Kidney epithelial cell (primary cell): Measurements from ENCODE around the gene MTUS2. TPM values are rescaled to one million over a fixed set of nuclear protein-coding genes. Genes with fewer than 3 reads are reported as not detected.

Experiments used
- DNase-seq: peaks from one replicate; pipeline ENCODE4 v3.0.0-alpha.2; 2010; ENCODE audit warnings: low read depth
- H3K27me3 ChIP-seq: 2 replicates; pipeline ENCODE4 v1.6.0; 2011; ENCODE audit warnings: low read length; ENCODE audit not compliant: control insufficient read depth, insufficient read depth
- H3K36me3 ChIP-seq: 2 replicates; pipeline ENCODE4 v1.5.1; 2011; ENCODE audit warnings: low read length; ENCODE audit not compliant: control insufficient read depth, insufficient read depth
- H3K4me3 ChIP-seq: 2 replicates; pipeline ENCODE4 v1.5.1; 2011; ENCODE audit warnings: low read depth, mild to moderate bottlenecking, control low read depth, low read length
- total RNA-seq: library from RNA; depleted of rRNA; stranded (reverse); fragments of >200 nt; gene quantifications from 2 replicates; pipeline ENCODE4 v1.2.3, GENCODE V29; 2015
- TF ChIP-seq, protein P1 (sequence below): IDR thresholded peaks from 2 replicates; pipeline ENCODE4 v1.5.1; 2011; ENCODE audit warnings: mild to moderate bottlenecking, moderate library complexity, low read length, control low read depth, inconsistent platforms; ENCODE audit not compliant: insufficient read depth, poor library complexity, severe bottlenecking

Gene MTUS2
- total RNA-seq, 1 donor from 2014 or later: 0.25 TPM

DNA sequence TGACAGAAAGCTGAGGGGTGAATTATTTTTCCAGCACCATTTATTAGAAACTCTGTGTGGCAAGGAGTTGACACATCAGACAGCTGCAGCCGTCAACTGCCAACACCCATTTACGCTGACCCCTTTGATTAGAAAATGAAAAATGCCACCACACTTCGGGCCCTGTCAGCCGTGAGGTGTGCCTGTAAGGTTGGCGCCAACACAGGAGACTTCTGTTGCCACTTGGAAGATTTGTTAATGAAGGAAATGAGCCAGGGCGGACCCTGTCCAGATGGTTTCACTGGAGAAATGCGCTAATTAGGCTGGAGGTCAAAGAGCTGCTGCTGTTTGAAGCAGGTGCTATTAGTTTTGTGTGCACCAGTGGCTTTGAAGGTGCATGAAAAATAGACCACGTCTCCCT, 297.5 kb downstream of the MTUS2 start:
- DNase-seq: no peak
- Histone ChIP-seq H3K27me3 (no peaks in the 10 kb centered on the region), H3K36me3 (no peaks in the 10 kb centered on the region), H3K4me3 (no peak overlapping the region)
- TF ChIP-seq, protein P1, sequence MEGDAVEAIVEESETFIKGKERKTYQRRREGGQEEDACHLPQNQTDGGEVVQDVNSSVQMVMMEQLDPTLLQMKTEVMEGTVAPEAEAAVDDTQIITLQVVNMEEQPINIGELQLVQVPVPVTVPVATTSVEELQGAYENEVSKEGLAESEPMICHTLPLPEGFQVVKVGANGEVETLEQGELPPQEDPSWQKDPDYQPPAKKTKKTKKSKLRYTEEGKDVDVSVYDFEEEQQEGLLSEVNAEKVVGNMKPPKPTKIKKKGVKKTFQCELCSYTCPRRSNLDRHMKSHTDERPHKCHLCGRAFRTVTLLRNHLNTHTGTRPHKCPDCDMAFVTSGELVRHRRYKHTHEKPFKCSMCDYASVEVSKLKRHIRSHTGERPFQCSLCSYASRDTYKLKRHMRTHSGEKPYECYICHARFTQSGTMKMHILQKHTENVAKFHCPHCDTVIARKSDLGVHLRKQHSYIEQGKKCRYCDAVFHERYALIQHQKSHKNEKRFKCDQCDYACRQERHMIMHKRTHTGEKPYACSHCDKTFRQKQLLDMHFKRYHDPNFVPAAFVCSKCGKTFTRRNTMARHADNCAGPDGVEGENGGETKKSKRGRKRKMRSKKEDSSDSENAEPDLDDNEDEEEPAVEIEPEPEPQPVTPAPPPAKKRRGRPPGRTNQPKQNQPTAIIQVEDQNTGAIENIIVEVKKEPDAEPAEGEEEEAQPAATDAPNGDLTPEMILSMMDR: no peak

DNA sequence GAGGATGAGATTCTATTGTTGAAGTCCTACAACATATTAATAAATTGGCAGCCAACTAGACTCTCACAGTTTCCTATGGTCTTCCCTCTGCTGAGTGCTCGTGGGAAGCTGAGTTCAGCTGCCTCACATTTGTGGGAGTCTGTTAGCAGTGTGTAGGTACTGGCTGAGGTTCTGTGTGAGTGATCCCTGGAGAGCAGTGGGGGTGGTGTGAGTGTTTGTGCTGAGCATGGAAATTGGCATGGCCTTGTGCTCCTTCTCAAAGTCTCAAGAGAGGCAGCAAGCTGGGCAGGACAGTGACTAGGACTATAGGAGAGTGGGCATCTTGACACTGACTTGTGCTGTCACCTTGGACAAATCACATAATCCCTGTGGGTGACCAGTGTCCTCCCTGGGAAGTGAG, 298.3 kb downstream of the MTUS2 start:
- no peaks in the 10 kb centered on the region for H3K27me3 ChIP-seq
- no peaks in the 10 kb centered on the region for H3K36me3 ChIP-seq
- TF ChIP-seq, protein P1: no peak
- DNase-seq: no peak
- H3K4me3 ChIP-seq: no peak overlapping the region

DNA sequence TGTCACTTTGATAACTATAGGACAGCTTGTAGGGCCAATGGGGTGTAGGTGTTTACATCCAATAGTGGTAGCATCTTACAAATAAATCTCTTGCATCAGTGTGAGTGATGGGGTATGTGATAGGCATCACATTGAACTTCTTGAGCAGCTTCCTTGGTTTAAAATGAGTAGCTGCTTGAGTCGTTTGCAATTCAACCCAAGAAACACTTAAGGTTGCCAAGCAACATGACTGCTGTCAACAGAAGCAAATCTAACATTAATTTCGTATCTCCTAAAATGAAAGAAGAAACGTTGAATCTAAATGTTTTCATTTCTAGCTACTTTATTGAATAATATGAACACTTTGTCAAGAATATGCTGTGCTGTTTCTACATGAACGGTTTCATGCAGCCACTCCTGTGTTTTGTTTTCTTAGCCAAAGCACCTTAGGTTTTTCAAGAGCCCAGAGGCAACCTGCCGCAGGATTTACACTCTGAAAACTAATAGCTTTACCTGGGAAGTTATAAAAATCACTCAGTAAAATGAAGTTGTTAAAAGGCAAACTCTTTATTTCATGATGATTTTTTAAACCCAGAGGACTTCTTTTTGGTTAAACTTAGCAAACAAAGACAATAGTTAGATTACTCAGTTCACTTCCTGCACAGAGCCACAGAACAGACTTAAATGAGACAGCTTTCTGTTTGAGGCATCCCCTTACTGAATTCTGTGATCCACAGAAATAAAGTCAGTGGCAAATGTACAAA, 305.2 kb downstream of the MTUS2 start:
- H3K4me3 ChIP-seq: no peak overlapping the region
- DNase-seq: no peak
- H3K27me3 ChIP-seq: no peaks in the 10 kb centered on the region
- TF ChIP-seq, protein P1: no peak
- H3K36me3 ChIP-seq: no peaks in the 10 kb centered on the region

DNA sequence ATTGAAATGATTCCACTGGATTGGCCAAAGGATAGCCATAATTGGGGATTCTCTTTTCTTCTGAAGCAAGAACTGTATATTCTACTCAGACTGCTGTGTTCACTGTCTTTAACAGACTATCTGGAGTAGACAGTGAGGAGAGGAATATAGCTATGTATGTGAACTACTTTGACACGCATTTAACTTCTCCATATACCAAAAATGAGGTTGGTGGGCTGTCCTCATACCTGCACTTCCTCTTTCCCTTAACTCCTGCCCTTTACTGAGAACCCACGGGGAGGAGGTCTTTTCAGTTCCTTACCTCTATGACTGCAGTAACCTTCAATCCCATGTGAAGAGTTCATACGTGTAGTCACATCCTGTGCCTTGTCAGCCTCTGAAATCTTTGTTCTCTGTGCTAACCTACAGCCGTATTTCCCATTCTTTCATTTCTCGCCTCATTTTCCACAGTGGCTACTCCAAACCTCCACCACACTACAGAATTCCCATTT, 305.8 kb downstream of the MTUS2 start:
- TF ChIP-seq, protein P1: no peak
- H3K4me3 ChIP-seq: no peak overlapping the region
- DNase-seq: no peak
- H3K27me3 ChIP-seq: no peaks in the 10 kb centered on the region
- no peaks in the 10 kb centered on the region for H3K36me3 ChIP-seq

DNA sequence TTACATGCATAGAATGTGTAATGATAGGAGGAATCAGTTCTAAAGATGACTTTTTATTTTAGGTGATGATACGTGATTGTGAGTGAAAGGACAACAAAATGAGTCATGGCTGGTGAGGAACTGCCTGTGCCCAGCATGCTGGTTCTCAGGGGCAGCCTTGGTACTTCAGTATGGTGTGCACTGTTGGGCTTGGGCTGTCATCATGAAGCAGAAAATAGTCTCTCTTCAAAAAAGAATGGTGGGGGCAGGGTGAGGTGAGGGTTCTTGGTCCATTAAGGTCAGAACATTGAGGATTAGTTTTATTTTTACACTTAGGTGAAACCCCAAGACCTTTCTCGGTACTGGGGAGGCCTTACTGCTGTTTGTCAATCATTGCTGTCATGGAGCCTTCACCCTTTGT, 309.5 kb downstream of the MTUS2 start:
- H3K36me3 ChIP-seq: no peaks in the 10 kb centered on the region
- DNase-seq: no peak
- no peak overlapping the region for H3K4me3 ChIP-seq
- H3K27me3 ChIP-seq: no peaks in the 10 kb centered on the region
- TF ChIP-seq, protein P1: no peak

DNA sequence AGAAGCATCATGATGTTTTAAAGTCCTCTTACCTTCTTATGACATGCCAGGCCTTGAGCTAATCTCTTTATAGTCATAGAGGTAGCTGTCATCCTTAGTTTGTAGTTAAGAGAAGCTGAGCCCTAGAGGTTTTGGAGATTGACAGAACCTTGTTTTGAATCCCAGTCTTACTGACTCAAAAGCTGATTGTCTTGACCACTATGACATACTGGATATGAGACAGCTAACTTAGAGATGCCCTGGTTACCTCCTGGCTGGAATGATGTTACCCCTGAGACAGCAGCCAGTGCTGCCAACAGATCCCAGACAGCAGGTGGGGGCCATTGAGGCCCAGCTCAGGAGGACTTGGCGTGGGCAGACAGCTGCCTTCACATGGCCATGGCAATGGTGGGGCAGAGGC, 311.0 kb downstream of the MTUS2 start:
- no peaks in the 10 kb centered on the region for H3K27me3 ChIP-seq
- DNase-seq: no peak
- no peak overlapping the region for H3K4me3 ChIP-seq

More for the DNA sequence above, 311.0 kb downstream of the MTUS2 start:
- no peaks in the 10 kb centered on the region for H3K36me3 ChIP-seq
- TF ChIP-seq, protein P1: no peak
